GM19438 (cell line): ENCODE data around the gene SFTA2.
A peak's percentile ranks its signal among the peaks of the same experiment; 100 is the strongest.
"Not testable (repeated sequence)": the region's sequence is repeated elsewhere in the genome, so short reads cannot be mapped to it uniquely, and the experiment has no call there.

Experiments used
- ATAC-seq: cut with Tn5 transposase; IDR thresholded peaks from one replicate; pipeline ENCODE4 v1.9.1; 2021; ENCODE audit warnings: low read depth; ENCODE audit not compliant: unreplicated experiment

The SFTA2 gene

DNA sequence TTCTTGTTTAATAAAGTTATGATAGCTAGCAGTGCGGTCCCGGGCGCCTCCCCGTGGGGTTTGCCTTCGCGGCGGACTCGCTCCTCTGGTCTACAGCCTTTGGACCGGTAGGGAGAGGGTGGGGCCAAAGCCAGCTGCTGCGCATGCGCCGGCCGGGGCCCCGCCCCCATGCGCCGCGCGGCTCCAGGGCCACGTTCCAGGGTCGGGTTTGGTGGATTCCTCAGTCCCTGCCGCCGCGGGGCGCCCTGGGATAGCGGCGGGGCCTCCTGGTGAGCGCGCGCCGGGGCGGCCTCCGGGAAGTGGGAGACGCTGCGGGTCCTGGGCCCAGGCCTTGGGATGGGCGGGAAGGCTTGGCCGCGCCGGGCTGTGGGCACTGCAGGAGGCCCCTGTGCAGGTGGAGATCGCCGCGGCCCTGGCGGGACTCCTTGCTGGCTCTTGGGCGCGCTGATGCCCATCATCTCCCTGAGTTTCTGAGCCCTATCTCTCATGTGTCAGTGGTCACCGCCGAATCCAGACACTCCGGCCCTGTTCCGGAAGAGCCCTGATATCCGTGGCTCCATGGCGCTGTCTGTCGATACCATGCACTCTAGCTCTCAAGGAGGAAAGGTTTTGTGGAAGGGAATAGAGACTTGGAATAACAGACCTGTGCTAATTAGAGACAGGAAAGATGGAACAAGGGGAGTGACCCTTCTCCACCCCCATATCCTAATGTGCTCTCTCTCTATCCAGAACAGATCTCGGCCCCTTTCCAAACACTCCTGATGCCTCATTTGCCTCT is 17.7 kb downstream of the SFTA2 start, which contains the start of gene VARS2:
Gene VARS2, plus strand, starts transcription at position 163 of the 778 bp plus-strand sequence. Its CDS starts 599 bp downstream, at position 762.
- peak; percentile 76 for ATAC-seq

DNA sequence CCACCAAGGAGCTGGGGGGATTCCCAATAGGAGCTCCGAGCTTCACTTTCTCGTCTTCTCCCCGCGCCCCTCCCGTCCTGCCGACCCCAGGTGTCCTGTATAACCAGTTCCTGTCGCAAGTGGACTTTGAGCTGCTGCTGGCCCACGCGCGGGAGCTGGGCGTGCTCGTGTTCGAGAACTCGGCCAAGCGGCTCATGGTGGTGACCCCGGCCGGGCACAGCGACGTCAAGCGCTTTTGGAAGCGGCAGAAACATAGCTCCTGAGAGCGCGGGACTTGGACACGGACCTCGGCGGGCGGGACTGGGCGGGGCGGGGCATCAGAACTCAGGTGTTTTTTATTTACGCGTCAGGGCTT is 18.3 kb downstream of the SFTA2 start:
- ATAC-seq = no peak

DNA sequence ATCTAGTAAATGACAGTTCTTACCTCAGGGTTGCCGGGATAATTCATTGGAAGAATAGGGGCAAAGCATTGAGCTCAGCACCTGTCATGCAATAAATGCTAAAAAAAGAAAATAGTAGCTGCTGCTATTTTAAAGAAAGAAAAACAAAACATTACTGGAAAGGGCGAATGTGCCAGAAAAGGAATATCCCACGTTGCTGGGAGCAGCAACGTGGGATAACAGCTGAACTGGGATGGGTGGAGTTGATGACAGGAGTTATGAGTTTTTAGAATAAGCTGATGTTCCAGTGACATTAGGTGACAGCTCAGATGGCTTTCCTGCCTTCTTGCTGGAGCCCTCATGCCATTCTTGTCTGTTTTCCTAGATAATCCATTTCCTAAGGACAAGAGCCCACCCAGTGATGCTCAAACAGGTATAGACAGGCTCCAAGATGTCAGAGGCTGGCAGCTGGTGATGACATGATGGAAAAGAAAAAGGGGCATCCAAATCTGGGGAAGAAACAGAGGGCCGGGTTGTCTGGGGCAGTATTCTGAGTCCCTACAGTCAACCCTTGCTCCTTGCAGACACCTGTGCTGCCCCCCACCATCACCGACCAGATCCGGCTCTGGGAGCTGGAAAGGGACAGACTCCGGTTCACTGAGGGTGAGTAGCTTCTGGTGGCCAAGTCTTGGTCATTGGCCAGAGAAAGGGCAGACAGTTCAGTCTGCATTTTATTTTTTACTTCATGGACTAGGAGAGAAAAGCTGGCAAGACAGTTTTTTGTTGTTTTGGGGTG is 19.0 kb downstream of the SFTA2 start:
- no peak for ATAC-seq

DNA sequence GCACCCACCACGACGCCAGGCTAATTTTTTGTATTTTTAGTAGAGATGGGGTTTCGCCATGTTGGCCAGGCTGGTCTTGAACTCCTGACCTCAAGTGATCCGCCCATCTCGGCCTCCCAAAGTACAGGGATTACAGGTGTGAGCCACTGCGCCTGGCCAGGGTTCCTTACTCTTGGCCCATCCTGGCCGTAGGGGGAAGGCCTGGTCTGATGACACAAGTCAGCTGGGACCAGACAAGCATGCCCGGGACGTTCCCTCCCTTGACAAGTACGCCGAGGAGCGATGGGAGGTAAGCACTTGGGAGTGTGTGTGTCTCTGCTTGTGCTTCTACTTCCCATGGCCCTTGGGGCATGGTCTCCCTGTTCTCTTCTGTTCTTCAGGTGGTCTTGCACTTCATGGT is 21.5 kb downstream of the SFTA2 start:
- not testable (repeated sequence) for ATAC-seq

DNA sequence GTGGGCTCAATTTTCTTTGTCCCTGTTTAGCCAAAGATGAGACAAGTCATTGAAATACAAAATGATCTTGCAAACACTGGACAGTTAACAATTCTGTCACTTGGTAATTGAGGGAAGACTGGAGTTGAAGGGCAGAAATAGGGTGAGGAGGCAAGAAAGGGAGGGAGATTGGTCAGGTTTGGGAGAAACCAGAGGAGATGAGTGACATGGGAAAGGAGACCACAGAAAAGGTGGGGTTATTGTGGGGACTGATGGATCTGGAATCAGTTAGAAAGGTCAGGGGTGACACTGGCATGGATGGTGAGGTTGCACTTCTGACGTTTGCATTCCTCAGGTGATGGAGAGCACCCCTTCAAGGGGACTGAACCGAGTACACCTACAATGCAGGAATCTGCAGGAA is 23.3 kb downstream of the SFTA2 start:
- no peak for ATAC-seq

DNA sequence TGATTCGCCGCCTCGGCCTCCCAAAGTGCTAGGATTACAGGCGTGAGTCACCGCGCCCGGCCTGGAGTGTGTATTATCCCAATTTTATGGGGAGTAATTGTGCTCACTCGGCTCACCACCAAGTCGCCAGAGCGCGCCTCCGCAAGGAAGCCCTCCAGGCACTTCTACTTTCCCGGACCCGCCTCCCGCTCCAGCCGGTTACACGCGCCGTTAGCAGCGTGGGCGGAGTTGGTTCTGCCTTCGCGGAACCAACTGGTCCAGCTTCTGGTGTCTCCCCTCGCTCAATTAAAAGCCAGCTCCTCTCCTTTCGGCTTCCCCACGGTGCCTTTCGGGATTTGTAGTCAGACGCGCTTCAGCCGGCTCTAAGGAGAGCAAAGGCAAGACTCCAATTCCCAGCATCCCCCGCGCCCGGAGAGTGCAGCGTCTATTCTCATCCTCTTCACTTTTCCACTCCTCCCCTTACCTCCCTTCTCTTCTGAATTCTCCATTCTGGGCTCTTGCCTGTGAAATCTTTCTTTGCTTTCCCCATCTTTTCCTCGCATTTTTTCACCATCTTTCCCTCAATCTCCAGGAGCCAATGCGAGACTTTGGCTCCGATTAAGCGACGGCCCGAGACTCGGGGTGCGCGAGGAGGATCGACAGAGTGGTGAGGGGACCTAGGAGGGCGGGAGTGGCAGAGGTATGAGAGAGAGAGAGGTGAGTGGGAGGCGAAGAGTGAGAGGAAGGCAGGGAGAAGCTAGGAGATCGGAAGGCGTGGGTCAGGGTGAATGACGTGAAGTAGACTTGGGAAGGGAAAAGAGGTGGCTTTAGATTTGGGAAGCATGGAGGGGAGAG is 24.0 kb downstream of the SFTA2 start, which contains the start of gene GTF2H4:
Gene GTF2H4, plus strand, starts transcription at position 450 of the 834 bp plus-strand sequence.
- ATAC-seq = peak; percentile 91

DNA sequence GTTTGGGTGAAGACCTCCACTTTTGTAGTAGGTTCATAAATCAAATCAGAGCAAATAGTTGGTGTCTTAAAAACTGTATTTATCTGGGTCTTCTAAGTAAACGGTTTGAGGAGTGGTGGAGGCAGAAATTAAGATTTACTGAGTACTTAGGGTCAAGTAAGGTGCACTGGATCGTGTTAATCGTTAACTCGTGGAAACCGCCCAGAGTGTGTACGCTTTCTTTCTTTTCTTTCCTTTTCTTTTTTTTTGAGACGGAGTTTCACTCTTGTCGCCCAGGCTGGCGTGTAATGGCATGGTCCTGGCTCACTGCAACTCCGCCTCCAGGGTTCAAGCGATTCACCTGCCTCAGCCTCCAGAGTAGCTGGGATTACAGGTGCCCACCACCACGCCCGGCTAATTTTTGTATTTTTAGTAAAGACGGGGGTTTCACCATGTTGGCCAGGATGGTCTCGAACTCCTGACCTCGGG is 24.6 kb downstream of the SFTA2 start:
- ATAC-seq = not testable (repeated sequence)

DNA sequence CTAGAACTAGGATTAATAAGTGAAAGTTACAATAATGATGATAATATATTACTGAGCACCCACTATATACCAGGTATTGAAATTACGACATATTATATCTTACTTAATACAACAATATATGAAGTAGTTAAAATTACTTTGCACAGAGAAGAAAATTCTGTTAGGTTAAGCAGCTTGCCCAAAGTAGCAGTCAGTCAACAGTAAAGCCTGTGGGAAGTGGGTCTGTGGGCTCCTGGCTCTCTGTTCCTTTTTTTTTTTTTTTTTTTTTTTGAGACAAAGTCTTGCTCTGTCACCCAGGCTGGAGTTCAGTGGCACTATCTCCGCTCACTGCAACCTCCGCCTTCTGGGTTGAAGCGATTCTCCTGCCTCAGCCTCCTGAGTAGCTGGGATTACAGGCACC is 28.7 kb downstream of the SFTA2 start:
- ATAC-seq = no peak

DNA sequence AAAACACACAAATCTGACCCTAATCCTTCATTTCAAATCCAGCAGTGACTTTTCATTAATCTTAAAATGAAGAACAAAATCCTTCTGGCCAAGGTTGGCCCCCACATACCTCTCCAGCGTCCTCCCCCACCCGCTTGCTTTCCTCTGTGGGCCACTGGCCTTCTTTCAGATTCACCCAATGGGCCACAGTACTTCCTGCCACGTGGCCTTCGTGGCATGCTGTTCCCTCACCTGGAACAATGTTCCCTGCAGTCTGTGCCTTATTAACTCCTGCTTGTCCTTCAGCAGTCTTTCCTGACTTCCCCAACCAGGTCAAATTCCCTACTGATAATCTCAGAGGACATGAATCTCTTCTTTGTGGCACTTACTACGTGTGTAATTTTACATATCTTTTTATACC is 29.3 kb downstream of the SFTA2 start:
- ATAC-seq = no peak

DNA sequence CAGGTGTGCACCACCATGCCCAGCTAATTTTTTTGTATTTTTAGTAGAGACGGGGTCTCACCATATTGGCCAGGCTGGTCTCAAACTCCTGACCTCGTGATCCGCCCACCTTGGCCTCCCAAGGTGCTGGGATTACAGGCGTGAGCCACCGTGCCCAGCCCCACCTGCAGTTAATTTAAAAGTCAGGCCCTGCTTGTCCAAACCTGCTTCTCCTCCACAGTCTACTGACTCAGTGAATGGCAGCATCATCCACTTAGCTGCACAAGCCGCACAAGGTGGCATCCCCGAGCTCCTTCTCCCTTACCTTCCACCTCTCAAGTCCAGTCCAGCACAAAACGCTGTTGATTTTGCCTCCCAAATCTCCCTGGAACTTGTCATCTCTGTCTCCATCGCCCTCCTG is 29.8 kb downstream of the SFTA2 start:
- ATAC-seq = not testable (repeated sequence)

DNA sequence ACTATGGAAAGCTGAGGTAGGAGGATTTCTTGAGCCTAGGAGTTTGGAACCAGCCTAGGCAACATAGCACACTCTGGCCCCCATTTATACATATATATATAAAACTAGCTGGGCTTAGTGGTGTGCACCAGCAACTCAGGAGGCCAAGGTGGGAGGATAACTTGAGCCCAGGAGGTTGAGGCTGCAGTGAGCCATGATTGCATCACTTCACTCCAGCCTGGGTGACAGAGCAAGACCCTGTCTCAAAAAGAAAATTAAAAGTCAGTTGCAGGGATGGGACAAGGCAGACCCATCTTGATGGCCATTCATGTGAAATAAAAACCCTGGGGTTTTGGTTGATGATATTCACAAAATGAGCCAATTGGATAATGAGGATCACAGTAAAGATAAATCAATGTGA is 30.5 kb downstream of the SFTA2 start:
- ATAC-seq = no peak

DNA sequence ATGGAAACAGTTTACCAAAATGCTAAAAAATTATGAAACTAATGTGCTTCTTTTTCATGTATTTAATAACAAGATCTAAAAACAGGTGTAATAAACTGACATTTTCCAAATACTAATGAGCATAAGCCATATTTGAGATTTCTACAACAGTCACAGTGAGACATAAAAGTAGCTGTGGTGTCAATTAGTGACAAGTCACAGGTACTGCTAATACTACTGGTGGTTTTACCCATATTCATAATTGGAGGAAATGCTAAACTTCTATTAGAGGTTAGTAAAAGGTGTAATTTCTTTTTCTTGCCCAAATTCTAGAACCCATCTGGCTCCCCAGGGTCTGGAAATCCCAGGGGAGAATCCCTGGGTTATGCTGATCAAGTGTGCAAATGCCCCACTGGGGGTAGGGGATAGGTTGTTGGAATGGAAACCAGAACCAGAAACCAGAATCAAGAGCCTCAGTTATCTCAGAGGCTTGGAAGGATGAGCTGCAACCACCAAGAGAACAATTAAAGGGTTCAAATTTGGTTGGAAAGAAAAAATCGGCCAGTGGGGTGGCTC is 31.0 kb downstream of the SFTA2 start:
- no peak for ATAC-seq

DNA sequence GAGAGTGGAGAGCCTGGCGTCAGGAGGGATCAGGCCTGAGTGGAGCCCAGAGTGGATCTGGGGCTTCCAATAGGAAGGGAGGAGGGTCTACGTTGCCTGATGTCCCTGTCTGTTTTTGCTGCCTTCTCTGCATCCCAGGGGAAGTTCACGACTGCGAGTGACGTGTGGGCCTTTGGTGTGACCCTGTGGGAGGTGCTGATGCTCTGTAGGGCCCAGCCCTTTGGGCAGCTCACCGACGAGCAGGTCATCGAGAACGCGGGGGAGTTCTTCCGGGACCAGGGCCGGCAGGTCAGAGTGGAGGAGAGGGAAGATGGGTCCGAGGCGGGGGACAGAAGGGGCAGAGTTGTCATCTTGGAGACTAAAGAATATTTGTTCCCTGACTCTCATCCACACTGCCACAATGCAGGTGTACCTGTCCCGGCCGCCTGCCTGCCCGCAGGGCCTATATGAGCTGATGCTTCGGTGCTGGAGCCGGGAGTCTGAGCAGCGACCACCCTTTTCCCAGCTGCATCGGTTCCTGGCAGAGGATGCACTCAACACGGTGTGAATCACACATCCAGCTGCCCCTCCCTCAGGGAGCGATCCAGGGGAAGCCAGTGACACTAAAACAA is 33.1 kb downstream of the SFTA2 start:
- ATAC-seq = no peak

DNA sequence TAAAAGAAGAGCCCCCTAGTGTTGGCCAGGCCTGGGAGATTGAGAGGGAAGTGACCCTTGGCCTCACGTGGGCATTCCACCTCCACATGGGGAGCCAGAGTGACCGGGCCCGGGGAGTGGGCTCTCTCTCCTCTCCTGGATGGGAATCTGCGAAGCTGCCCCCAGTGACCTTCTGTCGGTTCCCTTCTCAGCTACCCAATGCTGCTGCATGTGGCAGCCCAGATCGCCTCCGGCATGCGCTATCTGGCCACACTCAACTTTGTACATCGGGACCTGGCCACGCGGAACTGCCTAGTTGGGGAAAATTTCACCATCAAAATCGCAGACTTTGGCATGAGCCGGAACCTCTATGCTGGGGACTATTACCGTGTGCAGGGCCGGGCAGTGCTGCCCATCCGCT is 34.1 kb downstream of the SFTA2 start:
- no peak for ATAC-seq

DNA sequence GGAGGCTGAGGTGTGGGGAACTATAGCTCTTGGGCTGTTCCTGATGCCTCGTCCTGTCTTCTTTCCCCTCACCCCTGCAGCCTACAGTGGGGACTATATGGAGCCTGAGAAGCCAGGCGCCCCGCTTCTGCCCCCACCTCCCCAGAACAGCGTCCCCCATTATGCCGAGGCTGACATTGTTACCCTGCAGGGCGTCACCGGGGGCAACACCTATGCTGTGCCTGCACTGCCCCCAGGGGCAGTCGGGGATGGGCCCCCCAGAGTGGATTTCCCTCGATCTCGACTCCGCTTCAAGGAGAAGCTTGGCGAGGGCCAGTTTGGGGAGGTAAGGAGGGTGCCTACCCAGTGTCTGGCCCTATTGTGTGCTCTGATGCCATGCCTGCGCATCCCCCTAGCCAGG is 35.4 kb downstream of the SFTA2 start:
- ATAC-seq = no peak

DNA sequence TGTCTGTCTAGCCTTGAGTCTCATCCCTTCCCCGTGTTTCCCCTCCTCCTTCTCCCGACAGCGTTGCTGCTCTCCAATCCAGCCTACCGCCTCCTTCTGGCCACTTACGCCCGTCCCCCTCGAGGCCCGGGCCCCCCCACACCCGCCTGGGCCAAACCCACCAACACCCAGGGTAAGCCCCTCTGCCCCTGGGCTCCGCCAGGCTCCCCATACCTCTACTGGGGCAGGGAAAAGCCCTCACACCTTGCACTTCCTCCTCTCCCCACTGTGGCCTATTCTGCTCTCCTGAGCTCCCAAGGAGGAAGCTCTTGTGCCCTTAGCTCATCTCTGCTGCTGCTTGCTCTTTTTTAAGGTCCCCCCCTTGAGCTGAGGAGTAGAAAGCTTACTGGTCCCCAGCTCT is 36.6 kb downstream of the SFTA2 start:
- ATAC-seq = no peak

DNA sequence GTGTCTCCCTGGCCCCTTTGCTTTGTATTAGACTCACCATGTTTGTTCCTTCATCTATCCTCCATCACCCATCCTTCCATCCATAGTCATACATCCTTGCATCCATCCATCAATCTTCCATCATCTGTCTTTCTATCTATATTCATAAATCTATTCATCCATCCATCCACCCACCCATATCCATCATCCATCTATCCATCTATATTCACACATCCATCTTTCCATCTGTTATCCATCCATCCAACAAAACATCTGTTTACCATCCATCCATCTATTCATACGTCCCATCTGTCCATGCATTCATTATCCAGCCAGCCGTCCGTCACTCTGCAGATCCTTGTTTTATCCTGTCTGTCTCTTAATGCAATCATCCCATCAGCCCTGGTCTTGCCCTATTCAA is 37.0 kb downstream of the SFTA2 start:
- ATAC-seq = no peak

DNA sequence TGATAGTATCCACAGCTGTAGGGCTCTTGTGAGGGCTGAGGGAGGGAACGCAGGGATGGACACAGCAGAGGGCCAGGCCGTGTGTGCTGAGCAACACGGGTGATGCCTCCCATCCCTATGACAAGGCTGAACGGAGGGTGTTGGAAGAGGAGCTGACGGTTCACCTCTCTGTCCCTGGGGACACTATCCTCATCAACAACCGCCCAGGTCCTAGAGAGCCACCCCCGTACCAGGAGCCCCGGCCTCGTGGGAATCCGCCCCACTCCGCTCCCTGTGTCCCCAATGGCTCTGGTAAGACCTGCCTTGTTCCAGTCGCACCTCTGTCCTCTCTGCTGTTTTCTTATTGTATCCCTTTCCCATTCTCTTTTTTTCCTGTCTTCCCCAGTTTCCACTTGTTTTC is 37.6 kb downstream of the SFTA2 start:
- ATAC-seq = no peak

DNA sequence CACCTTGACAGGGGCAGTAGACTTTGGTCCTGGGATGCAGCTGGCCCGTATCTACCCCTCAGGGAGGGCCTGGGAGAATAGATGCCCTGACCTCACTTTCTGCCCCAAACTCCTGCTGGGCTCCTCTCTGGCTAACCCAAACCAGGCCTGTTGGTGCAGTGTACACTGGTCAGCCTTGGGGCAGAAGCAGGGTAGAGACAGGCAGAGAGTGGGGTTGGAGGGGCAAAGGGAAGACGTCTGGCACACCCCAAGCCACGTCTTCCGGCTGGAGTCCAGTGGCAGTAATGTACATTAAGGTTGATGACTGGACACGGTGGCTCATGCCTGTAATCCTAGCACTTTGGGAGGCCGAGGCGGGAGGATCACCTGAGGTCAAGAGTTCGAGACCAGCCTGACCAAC is 38.3 kb downstream of the SFTA2 start:
- no peak for ATAC-seq

DNA sequence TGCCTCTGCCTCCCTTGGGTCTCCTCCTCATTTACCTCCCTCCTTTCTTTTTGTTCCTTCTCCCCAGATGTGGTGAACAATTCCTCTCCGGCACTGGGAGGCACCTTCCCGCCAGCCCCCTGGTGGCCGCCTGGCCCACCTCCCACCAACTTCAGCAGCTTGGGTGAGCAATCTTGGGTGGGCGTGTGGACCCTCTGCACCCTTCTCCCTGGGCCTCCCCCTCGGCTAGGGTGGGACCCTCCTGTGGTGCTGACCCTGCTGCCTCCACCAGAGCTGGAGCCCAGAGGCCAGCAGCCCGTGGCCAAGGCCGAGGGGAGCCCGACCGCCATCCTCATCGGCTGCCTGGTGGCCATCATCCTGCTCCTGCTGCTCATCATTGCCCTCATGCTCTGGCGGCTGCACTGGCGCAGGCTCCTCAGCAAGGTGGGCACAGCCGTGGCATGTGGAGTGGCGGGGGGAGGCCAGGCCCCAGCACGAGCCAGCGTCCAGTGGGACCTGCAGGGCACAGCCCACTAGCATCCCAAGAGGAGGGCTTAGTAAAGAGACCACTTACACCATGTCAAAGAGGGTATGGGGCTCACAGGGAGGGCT is 38.9 kb downstream of the SFTA2 start:
- ATAC-seq = no peak
